Measurements from ENCODE around the gene C10orf67.
"Not testable (repeated sequence)": the region's sequence is repeated elsewhere in the genome, so short reads cannot be mapped to it uniquely, and the experiment has no call there.

Gene C10orf67

DNA sequence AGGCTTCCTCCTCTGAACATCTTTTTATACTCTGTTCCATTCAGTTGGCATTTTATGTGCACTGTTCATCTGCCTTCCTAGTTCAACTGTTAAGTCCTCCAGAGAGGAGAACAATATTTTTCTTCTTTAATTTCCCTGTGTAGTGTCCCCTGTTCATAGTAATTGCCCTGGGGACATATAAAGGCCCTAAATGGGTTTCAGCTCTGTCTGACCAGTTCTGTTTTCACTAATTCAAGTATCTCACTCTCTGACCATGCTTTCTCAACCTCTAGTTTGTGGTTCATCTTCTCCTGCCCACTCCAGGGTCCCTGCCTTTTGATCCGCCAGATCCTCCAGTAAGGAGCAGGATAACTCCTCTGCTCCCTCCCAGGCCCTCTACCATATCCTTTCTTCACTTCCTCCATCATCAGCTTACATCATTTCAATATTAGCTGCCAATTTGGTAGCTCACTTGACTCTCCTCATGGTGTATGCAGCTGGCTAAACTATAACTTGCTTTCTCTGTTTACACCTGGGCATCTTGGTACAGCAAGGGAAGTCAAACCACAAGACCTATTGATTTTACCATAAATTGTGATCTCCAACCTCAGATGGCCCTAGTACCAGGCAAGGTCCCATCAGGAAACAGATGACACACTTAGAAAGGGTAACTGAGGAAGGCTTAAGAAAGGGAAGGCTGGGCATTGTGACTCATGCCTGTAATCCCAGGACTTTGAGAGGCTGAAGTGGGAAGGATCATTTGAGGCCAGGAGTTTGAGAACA lies 17.7 kb upstream of the C10orf67 start:
- TF ChIP-seq ZFX (IDR thresholded peaks at IDR 0.05; ENCODE audit: borderline replicate concordance): no peak
- TF ChIP-seq, protein P1, sequence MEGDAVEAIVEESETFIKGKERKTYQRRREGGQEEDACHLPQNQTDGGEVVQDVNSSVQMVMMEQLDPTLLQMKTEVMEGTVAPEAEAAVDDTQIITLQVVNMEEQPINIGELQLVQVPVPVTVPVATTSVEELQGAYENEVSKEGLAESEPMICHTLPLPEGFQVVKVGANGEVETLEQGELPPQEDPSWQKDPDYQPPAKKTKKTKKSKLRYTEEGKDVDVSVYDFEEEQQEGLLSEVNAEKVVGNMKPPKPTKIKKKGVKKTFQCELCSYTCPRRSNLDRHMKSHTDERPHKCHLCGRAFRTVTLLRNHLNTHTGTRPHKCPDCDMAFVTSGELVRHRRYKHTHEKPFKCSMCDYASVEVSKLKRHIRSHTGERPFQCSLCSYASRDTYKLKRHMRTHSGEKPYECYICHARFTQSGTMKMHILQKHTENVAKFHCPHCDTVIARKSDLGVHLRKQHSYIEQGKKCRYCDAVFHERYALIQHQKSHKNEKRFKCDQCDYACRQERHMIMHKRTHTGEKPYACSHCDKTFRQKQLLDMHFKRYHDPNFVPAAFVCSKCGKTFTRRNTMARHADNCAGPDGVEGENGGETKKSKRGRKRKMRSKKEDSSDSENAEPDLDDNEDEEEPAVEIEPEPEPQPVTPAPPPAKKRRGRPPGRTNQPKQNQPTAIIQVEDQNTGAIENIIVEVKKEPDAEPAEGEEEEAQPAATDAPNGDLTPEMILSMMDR (IDR thresholded peaks at IDR 0.05): no peak
- H3K27ac ChIP-seq: no peak overlapping the region

DNA sequence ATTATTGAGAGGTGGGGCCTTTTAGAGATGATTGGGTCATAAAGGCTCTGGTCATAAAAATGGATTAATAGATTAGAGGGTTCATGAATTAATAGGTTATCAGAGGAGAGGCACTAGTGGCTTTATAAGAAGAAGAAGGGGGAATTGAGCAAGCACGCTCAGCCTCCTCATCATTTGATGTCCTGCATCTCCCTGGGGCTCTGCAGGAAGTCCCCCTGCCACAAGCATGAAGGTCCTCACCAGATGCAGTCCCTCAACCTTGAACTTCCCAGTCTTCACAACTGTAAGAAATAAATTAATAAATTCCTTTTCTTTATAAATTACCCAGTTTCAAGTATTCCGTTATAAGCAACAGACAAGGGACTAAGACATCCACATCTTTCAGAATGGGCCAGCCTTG lies 17.1 kb upstream of the C10orf67 start:
- TF ChIP-seq, protein P1 (IDR thresholded peaks at IDR 0.05): no peak
- no peak for TF ChIP-seq ZFX (IDR thresholded peaks at IDR 0.05; ENCODE audit: borderline replicate concordance)
- H3K27ac ChIP-seq: no peak overlapping the region

DNA sequence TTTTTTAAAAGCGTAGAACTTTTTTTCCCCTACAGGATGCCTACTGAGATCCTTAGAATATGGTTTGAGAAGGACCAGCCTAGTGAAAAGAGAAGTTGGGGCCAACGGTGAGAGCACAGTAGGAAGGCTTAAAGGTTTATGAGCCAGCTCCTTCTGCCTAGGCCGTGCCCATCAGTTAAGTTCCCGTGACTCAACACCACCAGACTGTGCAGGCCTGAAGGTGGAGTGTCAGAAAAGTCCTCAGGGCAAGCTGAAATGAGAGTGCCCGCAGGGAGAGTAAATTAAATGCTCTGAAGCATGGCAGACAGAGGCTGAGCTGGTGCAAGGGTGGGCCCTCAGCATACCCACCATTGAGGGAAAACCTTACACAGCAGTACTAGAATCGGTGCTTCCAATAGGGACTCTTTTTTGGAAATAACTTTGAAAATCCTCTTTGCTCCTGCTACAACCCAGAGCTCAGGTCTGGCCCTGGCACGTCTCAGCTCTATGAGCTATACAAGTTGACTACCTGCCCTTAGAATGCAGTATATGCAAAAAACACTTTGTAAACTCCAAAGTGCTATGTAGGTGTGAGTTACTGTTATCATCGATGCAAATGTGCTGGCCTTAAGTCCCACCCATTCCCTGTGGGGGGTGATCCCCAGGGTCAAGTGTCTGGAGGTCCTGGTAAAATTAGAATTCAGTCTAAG lies 15.2 kb upstream of the C10orf67 start:
- H3K27ac ChIP-seq: no peak overlapping the region
- TF ChIP-seq, protein P1 (IDR thresholded peaks at IDR 0.05): no peak
- no peak for TF ChIP-seq ZFX (IDR thresholded peaks at IDR 0.05; ENCODE audit: borderline replicate concordance)

DNA sequence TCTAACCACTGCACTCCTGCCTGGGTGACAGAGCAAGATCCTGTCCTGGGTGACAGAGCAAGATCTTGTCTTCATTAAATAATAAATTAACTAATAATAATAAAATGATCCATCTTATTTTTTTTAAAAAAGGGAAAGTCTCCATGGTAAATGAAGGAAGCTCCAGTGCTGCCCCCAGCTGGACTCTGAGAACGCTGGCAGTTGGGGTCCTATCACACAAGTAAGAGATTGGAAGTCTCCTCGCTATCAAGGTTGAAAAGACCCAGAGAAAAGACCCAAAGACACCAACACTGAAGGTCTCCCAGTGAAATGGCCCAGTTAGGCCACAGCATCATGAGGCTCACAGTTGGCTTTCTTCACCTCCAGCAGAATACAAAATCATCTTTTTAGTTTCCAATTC lies 13.8 kb upstream of the C10orf67 start:
- H3K27ac ChIP-seq: no peak overlapping the region
- no peak for TF ChIP-seq ZFX (IDR thresholded peaks at IDR 0.05; ENCODE audit: borderline replicate concordance)
- TF ChIP-seq, protein P1 (IDR thresholded peaks at IDR 0.05): no peak; the same call in 1 of the 2 replicates

DNA sequence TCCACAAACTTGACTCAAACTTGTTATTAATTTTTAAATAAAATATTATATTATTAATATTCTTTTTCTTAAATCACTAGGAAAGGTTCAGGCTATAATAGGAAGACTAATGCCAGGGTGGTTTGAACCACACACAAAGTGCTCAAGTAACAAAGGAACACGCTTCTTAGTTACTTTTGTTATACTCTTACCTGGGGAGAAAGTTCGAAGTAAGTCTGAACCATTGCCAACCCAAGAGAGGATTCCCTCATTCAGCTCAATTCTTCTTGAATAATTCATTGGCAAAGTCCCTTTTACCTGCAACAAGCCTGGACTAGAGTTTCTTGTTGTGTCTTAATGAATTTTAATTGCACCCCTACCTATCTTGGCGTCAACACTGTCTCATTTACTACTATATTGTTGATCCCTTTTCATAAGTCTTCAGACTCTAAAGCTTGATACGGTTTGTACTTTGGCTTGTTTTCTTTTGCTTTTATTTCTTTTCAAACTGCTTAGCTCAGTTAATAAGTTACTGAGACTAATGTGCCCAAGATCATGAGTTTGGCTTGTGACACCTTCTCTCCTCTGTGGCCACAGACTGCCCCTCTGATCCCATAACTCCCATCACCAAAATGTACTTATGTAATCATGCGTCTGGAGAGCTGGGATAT lies 10.2 kb upstream of the C10orf67 start:
- TF ChIP-seq, protein P1 (IDR thresholded peaks at IDR 0.05): no peak
- no peak for TF ChIP-seq ZFX (IDR thresholded peaks at IDR 0.05; ENCODE audit: borderline replicate concordance)
- H3K27ac ChIP-seq: no peak overlapping the region

DNA sequence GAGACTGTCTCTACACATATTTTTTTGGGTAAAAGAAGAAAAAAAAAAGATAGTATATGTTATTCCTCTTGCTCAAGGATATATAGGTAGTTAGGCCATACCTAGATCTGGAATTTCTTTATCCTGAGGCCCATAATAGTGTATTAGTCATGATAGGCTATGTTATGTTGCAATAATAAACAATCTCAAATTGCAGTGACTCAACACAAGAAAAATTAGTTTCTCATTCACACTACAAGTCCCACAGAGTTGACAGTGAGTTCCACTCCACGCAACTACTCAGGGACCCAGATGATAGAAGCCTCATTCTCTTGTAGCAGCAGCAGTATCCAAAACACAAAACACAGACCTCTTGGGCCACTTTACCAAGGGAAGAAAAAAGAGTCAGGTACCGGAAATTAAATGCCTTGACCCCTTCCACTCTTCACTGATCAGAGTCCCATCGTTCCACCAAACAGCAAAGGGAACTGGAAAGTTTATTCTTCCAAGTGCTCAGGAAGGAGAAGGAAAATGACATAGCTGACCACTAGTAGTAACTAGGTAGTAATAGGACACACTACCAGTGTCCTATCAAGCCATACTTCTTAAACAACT lies 7.4 kb upstream of the C10orf67 start:
- no peak overlapping the region for H3K27ac ChIP-seq
- TF ChIP-seq, protein P1 (IDR thresholded peaks at IDR 0.05): no peak
- no peak for TF ChIP-seq ZFX (IDR thresholded peaks at IDR 0.05; ENCODE audit: borderline replicate concordance)

DNA sequence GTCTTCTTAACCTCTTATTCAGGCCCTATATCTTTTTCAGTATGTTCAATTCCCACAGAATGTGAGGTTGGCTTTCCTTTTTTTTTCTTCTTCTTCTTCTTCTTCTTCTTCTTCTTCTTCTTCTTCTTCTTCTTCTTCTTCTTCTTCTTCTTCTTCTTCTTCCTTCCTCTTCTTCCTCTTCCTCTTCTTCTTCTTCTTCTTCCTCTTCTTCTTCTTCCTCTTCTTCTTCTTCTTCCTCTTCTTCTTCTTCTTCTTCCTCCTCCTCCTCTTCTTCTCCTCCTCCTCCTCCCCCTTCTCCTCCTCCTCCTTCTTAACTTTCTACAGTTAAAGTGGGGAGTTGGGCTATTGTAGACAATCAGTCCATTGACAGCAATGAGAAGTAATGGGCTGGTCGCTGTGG lies 6.1 kb upstream of the C10orf67 start:
- not testable (repeated sequence) for H3K27ac ChIP-seq
